BE2C (cell line): ENCODE data around the gene CBFA2T3.

Experiments used
- DNase-seq: peaks from one replicate; pipeline ENCODE4 v3.0.0-alpha.2; 2020
- H3K27me3 ChIP-seq: fragments of 250-450 bp; sonication (Bioruptor Pico); 2 replicates; pipeline ENCODE4 v1.5.1; 2020; ENCODE audit warnings: mild to moderate bottlenecking
- H3K36me3 ChIP-seq: fragments of 250-450 bp; sonication (Bioruptor Pico); 2 replicates; pipeline ENCODE4 v1.5.1; 2020; ENCODE audit warnings: mild to moderate bottlenecking
- H3K4me1 ChIP-seq: fragments of 250-450 bp; sonication (Bioruptor Pico); 2 replicates; pipeline ENCODE4 v1.5.1; 2020
- H3K4me3 ChIP-seq: 2 replicates; pipeline ENCODE4 v1.5.1; 2011; ENCODE audit warnings: low read depth, low read length
- H3K9me3 ChIP-seq: fragments of 250-450 bp; sonication (Bioruptor Pico); 2 replicates; pipeline ENCODE4 v1.5.1; 2020
- TF ChIP-seq, protein P1 (sequence below): IDR thresholded peaks from 2 replicates; pipeline ENCODE4 v1.5.1; 2012; ENCODE audit warnings: mild to moderate bottlenecking, low read depth, low read length

Gene CBFA2T3

DNA sequence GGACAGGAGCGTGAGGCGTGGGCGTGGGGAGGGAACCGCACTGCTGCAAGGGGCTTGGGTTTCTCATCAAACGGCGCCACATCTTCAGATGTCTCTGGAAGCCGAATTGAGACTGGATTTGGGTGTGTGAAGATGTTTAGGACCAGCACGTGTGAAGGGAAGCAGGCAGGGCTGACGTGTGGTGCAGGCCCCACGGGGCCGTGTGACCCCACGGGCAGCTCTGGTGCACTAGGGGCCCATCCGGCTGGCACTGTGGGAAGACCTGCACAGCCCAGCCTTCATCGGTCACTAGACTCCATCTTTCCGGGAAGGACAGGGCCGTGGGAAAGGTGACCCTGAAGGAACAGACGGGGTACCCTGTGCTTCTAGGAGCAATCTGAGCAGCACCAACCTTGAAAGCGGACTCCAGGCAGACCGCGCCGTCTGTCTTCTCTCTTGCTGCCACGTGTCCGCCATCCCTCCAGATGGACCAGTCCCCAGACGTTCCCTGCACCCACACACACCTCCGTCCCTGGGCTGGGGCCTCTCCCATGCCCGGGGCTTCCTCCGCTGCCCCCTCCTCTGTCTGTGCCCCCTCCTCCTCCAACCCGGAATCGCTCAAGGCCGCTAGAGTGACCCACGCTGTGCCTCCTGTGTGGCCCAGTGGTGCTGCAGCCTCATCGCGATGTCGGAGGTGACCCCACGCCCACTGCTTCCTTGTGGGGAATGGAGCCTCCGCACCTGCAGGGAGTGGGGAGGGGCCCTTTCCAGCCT is 23.4 kb upstream of the CBFA2T3 start:
- H3K27me3 ChIP-seq: peaks cover 8% of the 10 kb centered on the region
- no peaks in the 10 kb centered on the region for H3K9me3 ChIP-seq
- peaks cover 11% of the 10 kb centered on the region for H3K4me1 ChIP-seq

DNA sequence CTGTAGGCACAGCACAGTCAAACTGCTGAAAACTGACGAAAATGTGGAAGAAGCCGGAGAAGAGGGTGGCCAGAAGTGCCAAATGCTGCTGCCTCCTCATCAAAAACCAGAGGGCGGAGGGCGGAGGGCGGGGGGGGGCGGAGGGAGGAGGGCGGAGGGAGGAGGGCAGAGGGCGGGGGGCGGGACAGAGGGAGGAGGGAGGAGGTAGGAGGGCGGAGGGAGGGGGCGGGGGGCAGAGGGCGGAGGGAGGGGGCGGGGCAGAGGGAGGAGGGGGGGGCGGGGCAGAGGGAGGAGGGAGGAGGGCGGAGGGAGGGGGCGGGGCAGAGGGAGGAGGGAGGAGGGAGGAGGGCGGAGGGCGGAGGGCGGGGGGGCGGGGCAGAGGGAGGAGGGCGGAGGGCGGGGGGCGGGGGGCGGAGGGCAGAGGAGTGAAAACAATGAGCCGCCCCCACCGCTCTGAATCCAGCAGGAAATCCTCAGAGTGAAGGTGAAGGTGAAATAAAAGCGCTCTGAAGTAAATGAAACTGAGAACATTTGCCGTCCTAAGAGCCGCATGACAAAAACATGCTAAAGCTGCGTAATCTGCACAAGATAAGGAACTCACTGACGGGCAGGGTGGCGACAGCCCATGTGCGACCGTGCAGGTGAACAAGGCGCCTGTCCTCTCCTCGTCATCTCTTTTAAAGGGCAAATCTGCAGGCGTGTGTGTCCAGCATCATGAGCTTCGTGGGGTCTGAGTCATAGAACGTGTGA is 22.6 kb upstream of the CBFA2T3 start:
- DNase-seq: no peak
- TF ChIP-seq, protein P1, sequence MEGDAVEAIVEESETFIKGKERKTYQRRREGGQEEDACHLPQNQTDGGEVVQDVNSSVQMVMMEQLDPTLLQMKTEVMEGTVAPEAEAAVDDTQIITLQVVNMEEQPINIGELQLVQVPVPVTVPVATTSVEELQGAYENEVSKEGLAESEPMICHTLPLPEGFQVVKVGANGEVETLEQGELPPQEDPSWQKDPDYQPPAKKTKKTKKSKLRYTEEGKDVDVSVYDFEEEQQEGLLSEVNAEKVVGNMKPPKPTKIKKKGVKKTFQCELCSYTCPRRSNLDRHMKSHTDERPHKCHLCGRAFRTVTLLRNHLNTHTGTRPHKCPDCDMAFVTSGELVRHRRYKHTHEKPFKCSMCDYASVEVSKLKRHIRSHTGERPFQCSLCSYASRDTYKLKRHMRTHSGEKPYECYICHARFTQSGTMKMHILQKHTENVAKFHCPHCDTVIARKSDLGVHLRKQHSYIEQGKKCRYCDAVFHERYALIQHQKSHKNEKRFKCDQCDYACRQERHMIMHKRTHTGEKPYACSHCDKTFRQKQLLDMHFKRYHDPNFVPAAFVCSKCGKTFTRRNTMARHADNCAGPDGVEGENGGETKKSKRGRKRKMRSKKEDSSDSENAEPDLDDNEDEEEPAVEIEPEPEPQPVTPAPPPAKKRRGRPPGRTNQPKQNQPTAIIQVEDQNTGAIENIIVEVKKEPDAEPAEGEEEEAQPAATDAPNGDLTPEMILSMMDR: no peak
- peaks cover 11% of the 10 kb centered on the region for H3K4me1 ChIP-seq
- H3K9me3 ChIP-seq: no peaks in the 10 kb centered on the region
- H3K27me3 ChIP-seq: peaks cover 8% of the 10 kb centered on the region
- no peak overlapping the region for H3K4me3 ChIP-seq
- H3K36me3 ChIP-seq: no peaks in the 10 kb centered on the region

More for the DNA sequence above, 23.4 kb upstream of the CBFA2T3 start:
- H3K4me3 ChIP-seq: no peak overlapping the region
- H3K36me3 ChIP-seq: no peaks in the 10 kb centered on the region
- DNase-seq: no peak
- TF ChIP-seq, protein P1: no peak

DNA sequence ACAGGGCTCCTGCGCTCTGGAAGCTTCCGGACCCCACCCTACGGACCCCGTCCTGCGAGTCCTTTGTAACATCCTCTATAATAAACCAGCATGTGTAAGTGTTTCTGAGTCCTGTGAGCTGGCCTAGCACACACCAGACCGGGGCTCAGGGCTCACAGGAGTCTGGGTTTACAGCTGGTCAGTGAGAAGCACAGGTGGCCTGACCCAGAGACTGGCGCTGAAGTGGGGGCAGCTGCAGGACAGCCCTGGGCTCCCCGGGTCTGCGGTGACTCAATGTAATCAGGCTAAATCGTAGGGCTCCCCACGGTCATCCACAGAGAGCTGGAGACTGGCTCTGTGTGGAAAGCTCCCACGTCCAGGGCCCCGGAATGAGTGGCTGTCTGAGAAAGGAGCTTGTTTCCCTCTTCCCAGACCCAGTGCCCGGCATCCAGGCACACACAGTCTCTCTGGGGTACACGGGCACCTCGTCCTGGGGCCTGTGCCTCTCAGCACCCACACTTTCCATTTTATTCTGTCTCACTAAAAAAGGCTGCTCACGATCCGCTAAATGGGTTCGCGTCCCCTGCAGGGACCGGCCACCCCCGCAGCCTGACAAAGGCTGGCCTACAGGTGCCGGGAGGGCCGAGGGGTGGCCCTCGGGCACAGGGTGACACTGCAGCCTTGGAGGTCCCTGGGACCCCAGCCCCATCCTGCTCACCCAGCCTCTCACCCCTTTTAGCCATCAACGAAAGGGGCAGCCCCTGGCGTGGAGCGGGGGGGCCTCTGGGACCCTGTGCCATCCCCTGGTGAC is 18.9 kb upstream of the CBFA2T3 start:
- no peaks in the 10 kb centered on the region for H3K36me3 ChIP-seq
- H3K9me3 ChIP-seq: no peaks in the 10 kb centered on the region
- H3K4me1 ChIP-seq: no peaks in the 10 kb centered on the region
- DNase-seq: no peak
- peaks cover 4% of the 10 kb centered on the region for H3K27me3 ChIP-seq
- TF ChIP-seq, protein P1: no peak
- no peak overlapping the region for H3K4me3 ChIP-seq

DNA sequence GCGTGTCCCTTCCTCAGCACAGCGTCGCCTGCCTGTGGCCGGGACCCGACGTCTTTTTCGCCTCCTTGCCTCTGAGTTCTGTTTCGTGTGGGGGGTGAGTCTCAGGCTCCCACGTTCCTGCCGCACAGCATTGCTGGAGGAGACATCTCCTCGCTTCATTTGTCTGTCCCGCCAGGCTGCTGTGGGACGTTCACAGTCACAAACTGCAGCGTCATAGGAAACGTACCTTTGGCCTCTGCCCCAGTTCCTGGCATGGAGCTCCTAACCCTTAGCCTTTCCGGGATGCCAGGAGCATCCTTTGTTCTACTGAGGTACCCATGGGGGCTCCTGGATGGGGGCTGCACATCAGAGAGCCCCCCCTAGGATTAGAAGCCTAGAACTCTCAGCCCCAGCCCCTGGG is 18.2 kb upstream of the CBFA2T3 start:
- H3K36me3 ChIP-seq: no peaks in the 10 kb centered on the region
- TF ChIP-seq, protein P1: no peak
- H3K4me3 ChIP-seq: no peak overlapping the region
- no peaks in the 10 kb centered on the region for H3K9me3 ChIP-seq
- DNase-seq: no peak
- no peaks in the 10 kb centered on the region for H3K4me1 ChIP-seq
- H3K27me3 ChIP-seq: peaks cover 4% of the 10 kb centered on the region

DNA sequence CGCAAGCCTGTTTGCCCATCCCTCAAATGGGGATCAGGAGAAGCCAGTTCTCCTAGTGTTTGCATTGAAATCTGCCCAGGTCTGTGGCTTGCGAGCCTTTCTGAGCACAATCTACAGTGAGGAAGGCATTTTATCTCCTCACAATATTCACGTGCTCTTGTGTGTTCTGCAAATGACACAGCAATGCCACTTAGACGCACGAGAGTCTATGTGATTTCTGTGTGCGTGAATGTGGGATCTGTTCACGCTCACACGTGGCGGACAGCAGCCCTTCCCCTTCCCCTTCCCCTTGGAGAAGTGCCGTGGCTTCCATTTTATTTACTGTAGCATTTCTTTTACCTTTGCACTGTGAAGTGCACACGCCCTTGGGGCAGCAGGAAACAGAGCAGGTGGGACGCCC is 17.7 kb upstream of the CBFA2T3 start:
- no peak for DNase-seq
- H3K27me3 ChIP-seq: peaks cover 4% of the 10 kb centered on the region

More for the DNA sequence above, 17.7 kb upstream of the CBFA2T3 start:
- Histone ChIP-seq H3K9me3 (no peaks in the 10 kb centered on the region), H3K4me3 (no peak overlapping the region), H3K4me1 (no peaks in the 10 kb centered on the region), H3K36me3 (no peaks in the 10 kb centered on the region)
- TF ChIP-seq, protein P1: no peak
